Stimulated activated CD8-positive, alpha-beta memory T cell treated with anti-CD3 and anti-CD28 coated beads, Interleukin-7, amount 100 ng/mL, for 48 hours (primary cell): ENCODE results near the gene OGFR.
"Not testable (repeated sequence)": the region's sequence is repeated elsewhere in the genome, so short reads cannot be mapped to it uniquely, and the experiment has no call there.

Experiments
- DNase-seq, 2 donors: peaks; one replicate each; pipeline ENCODE4 v3.0.0-alpha.2; 2020; ENCODE audit warnings: low read depth in 1 of 2; ENCODE audit errors: extremely low read depth in 1 of 2

The OGFR gene

GRCh38 chr20:62836967-62837490, 32.4 kb downstream of the OGFR start:
- no peak for DNase-seq

DNA sequence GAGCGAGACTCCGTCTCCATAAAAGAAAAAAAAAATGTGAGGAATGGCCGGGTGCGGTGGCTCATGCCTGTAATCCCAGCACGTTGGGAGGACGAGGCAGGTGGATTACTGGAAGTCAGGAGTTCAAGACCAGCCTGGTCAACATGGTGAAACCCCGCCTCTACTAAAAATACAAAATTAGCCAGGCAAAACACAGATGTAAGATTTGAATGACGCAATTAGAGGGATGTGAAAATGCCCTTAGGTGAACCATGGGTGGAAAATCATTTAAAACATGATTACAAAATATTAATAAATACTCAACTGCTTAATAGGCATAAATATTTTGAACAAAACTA, 33.1 kb downstream of the OGFR start:
- DNase-seq: no peak

DNA sequence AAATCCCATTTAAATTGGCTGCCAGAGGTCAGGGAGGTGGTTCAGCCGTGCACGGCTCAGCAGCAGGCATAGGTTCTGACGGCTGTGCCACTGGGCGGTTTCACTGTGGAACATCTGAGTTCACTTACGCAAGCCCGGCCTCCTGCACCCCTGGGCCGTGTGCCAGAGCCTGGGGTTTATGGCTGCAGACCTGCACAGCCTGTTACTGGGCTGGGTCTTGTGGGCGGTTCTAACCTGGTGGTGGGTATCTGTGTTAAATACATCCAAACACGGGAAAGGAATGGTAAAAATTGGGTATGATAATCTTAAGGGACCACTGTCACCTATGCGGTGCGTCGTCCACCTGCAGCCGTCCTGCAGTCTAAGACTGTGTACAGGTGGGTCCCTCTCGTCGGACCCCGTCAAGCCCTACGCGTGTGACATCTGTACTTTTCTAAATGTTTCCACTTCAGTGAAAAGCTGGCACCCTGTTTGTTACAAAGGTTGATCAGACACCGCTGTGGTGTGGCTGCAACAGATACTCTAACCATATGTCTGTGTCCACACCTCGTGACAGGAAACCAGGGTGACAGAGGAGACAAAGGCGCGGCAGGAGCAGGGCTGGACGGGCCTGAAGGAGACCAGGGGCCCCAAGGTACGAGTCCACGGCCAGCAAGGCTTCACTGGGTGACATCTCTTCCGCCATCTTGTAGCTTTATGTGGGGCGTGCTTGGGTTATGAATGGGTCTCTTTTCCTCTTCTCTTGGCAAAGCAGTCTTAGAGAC, 33.7 kb downstream of the OGFR start:
- DNase-seq: no peak

GRCh38 chr20:62839261-62839660, 34.6 kb downstream of the OGFR start:
- DNase-seq: no peak

DNA sequence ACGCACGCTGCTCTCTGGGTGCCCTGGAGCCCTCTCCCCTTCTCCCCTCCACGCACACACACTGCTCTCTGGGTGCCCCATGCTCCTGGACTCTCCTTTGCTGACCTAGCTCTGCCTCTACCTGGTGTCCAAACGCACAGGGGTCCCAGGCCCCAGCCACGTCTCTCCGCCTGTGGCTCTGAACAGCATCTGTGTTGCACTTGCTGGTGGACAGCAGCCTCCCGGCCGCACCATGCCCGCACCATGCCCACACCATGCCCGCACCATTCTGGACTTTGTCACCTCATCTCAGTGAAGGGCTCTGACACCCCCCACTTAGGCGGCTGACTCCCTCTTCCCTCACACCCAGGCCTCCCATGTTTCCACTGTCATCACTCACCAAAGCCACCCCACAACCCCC, 35.2 kb downstream of the OGFR start:
- DNase-seq: no peak

DNA sequence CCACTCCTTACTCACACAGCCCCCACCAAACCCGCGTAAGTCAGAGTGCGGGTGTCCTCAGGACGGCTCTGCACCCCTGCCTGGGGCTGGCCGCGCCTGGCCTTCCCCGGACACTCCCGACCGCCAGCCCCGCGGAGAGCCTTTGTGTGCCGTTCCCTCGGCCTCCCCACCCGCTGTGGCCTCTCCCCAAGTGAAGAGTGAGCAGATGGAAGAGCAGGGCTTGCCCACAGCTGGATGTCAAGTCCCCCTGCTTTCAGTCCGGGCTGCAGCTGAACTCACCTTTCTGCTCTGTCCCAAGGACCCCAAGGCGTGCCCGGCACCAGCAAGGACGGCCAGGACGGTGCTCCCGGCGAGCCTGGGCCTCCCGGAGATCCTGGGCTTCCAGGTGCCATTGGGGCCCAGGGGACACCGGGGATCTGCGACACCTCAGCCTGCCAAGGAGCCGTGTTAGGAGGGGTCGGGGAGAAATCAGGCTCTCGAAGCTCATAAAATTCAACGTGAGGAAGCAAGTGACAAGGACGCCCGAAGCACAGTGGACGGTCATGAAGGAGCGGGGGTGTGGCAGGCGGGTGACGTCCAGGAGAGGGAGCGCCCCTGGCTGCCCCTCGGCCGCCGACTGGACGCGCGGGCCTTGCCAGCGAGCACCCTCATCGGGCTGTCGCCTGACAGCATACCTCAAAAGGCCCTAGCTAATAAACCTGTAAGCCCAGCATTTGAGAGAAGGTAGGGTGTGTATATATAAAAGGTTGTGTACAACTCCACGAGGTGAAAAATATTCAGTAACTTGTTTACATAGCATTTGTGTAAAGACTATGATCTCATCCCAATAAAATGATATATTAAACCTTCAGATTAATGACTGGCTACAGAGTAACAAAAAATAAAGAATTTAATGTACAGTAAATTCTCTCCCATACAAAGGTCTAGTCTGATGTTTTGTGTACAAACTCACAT, 35.9 kb downstream of the OGFR start:
- DNase-seq: no peak

GRCh38 chr20:62841705-62842212, 37.1 kb downstream of the OGFR start:
- no peak for DNase-seq

GRCh38 chr20:62843656-62844055, 39.0 kb downstream of the OGFR start:
- no peak for DNase-seq

DNA sequence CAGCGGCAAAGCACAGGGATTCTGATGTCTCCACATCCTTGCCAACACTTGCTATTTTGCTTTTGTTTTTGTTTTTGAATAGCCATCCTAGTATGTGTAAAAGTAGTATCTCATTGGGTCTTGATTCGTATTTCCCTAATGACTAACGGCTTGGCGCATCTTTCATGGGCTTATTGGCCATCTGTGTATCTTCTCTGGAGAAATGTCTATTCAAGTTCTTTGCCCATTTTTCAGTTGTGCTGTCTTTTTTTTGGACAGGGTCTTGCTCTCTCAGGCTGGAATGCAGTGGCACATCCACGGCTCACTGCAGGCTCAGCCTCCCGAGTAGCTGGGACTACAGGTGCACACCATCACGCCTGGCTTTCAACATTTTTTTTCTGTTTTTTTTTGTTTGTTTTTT, 39.5 kb downstream of the OGFR start:
- no peak for DNase-seq

GRCh38 chr20:62845416-62846160, 41.0 kb downstream of the OGFR start:
- no peak for DNase-seq

GRCh38 chr20:62846166-62846890, 41.7 kb downstream of the OGFR start:
- DNase-seq: no peak

- DNase-seq: not testable (repeated sequence)
Observed at GRCh38 chr20:62848917-62849316, 44.3 kb downstream of the OGFR start.

- no peak for DNase-seq
Observed at GRCh38 chr20:62849431-62849830, 44.8 kb downstream of the OGFR start.

- DNase-seq: no peak
Observed at GRCh38 chr20:62850333-62850974, 45.8 kb downstream of the OGFR start.

DNA sequence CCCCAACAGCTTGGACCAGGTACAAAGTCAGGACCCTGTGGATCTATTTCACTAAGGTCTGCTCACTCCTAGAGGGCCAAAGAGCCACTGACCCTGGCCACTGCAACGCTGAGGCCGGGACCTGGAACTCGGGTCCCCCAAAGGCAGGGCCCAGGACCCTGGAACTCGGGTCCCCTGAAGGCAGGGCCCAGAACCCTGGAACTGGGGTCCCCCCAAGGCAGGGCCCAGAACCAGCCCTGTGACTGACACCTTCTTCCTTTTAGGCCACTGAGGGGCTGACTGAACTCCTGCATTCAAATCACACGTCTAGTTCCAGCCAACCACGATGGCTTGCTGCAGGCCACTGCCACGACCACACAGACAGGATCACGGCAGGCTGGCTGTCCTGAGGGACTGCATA, 47.6 kb downstream of the OGFR start:
- no peak for DNase-seq

GRCh38 chr20:62852841-62853240, 48.2 kb downstream of the OGFR start:
- no peak for DNase-seq

DNA sequence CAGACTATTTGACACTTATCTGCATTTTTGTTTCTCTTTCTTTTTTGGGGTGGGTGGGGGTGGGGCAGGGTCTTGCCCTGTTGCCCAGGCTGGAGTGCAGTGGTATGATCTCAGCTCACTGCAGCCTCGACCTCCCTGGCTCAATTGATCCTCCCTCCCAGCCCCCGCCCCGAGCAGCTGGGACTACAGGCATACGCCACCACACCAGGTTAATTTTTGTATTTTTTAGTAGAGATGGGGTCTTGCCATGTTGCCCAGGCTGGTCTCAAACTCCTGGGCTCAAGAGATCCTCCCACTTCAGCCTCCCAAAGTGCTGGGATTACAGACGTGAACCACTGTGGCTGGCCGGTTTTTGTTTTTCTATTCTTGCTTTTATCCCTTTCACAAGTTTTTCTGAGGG, 48.7 kb downstream of the OGFR start:
- not testable (repeated sequence) for DNase-seq

GRCh38 chr20:62854121-62854520, 49.5 kb downstream of the OGFR start:
- DNase-seq: no peak

- DNase-seq: no peak
Observed at GRCh38 chr20:62855120-62855519, 50.5 kb downstream of the OGFR start.
